HepG2 (cell line): ENCODE measurements around the gene SLC34A3. TPM values are rescaled to one million over a fixed set of nuclear protein-coding genes. Genes with fewer than 3 reads are reported as not detected.

ENCODE experiments used
- CREM ChIP-seq, 2 experiments: sonication (generic) in 1 of 2; formaldehyde crosslinking in 1 of 2; IDR thresholded peaks; 2 replicates each; pipeline versions ENCODE4 v1.4.0 to v1.6.1; 2016 to 2020; ENCODE audit warnings: antibody characterized with exemption in 1 of 2, mild to moderate bottlenecking in 1 of 2, missing genetic modification reagents in 1 of 2
- DDIT3 ChIP-seq: sonication (generic); formaldehyde crosslinking; IDR thresholded peaks from 2 replicates; pipeline ENCODE4 v1.4.0; 2020; ENCODE audit warnings: mild to moderate bottlenecking, missing genetic modification reagents
- EED ChIP-seq: sonication (generic); formaldehyde crosslinking; IDR thresholded peaks from 2 replicates; pipeline ENCODE4 v1.5.0; 2020; ENCODE audit warnings: mild to moderate bottlenecking, missing genetic modification reagents
- GATA4 ChIP-seq: sonication (generic); IDR thresholded peaks from 2 replicates; pipeline ENCODE4 v1.6.1; 2016; ENCODE audit warnings: antibody characterized with exemption, low read depth, borderline replicate concordance
- IRF2 ChIP-seq: IDR thresholded peaks from 2 replicates; pipeline ENCODE4 v1.6.1; 2018; ENCODE audit warnings: missing genetic modification reagents, missing compliant biosample characterization
- KDM1A ChIP-seq: IDR thresholded peaks from 2 replicates; pipeline ENCODE4 v1.6.1; 2016; ENCODE audit warnings: missing compliant biosample characterization
- MED8 ChIP-seq: sonication (generic); formaldehyde crosslinking; IDR thresholded peaks from 2 replicates; pipeline ENCODE4 v1.8.1; 2023; ENCODE audit warnings: mild to moderate bottlenecking, missing genetic modification reagents; ENCODE audit not compliant: insufficient replicate concordance
- MTERF4 ChIP-seq: sonication (generic); formaldehyde crosslinking; IDR thresholded peaks from 2 replicates; pipeline ENCODE4 v1.8.0; 2023; ENCODE audit warnings: mild to moderate bottlenecking, missing genetic modification reagents
- NR3C1 ChIP-seq: sonication (generic); formaldehyde crosslinking; IDR thresholded peaks from 2 replicates; pipeline ENCODE4 v1.4.0; 2020; ENCODE audit warnings: missing genetic modification reagents
- RNF219 ChIP-seq: sonication (generic); formaldehyde crosslinking; IDR thresholded peaks from 2 replicates; pipeline ENCODE4 v1.5.0; 2020; ENCODE audit warnings: mild to moderate bottlenecking, missing genetic modification reagents
- RXRB ChIP-seq: IDR thresholded peaks from 2 replicates; pipeline ENCODE4 v1.6.1; 2016; ENCODE audit warnings: borderline replicate concordance, missing genetic modification reagents, missing compliant biosample characterization
- SIX1 ChIP-seq: sonication (generic); formaldehyde crosslinking; IDR thresholded peaks from 2 replicates; pipeline ENCODE4 v1.4.0; 2020; ENCODE audit warnings: missing genetic modification reagents, borderline replicate concordance
- TCF12 ChIP-seq, 2 experiments: fragments of 450-650 bp in 1 of 2; sonication (generic) in 1 of 2; formaldehyde crosslinking in 1 of 2; IDR thresholded peaks; 2 replicates each; pipeline versions ENCODE4 v1.6.1 to v1.8.0; 2017 to 2022; ENCODE audit warnings: antibody characterized with exemption in 1 of 2, mild to moderate bottlenecking in 1 of 2, missing genetic modification reagents in 1 of 2, moderate library complexity in 1 of 2
- THAP7 ChIP-seq: sonication (generic); formaldehyde crosslinking; IDR thresholded peaks from 2 replicates; pipeline ENCODE4 v1.8.1; 2023; ENCODE audit warnings: mild to moderate bottlenecking, missing genetic modification reagents
- ZBTB25 ChIP-seq: IDR thresholded peaks from 2 replicates; pipeline ENCODE4 v1.6.1; 2018; ENCODE audit warnings: missing genetic modification reagents
- ZBTB49 ChIP-seq: sonication (generic); formaldehyde crosslinking; IDR thresholded peaks from 2 replicates; pipeline ENCODE4 v1.4.0; 2020; ENCODE audit warnings: missing genetic modification reagents, borderline replicate concordance
- ZFP90 ChIP-seq: sonication (generic); formaldehyde crosslinking; IDR thresholded peaks from 2 replicates; pipeline ENCODE4 v1.8.0; 2022; ENCODE audit warnings: missing genetic modification reagents, mild to moderate bottlenecking, inconsistent platforms, borderline replicate concordance
- ZNF441 ChIP-seq: sonication (generic); formaldehyde crosslinking; IDR thresholded peaks from 2 replicates; pipeline ENCODE4 v1.7.0; 2021; ENCODE audit warnings: missing genetic modification reagents, borderline replicate concordance
- ZNF781 ChIP-seq: sonication (generic); formaldehyde crosslinking; IDR thresholded peaks from 2 replicates; pipeline ENCODE4 v1.5.1; 2020; ENCODE audit warnings: borderline replicate concordance, mild to moderate bottlenecking, missing genetic modification reagents; ENCODE audit errors: not compliant biosample characterization
- ZNF850 ChIP-seq: sonication (generic); formaldehyde crosslinking; conservative IDR thresholded peaks from 2 replicates; pipeline ENCODE4 v1.9.0; 2021; ENCODE audit warnings: mild to moderate bottlenecking, missing genetic modification reagents
- polyA plus RNA-seq, 8 experiments: library from polyadenylated mRNA; depleted of rRNA in 3 of 8; stranded (reverse) in 7 of 8; unstranded in 1 of 8; fragments of >200 nt; fragmentation: Illumina TruSeq in 4 of 8; extraction: Trizol in 4 of 8; gene quantifications; 2 replicates each; pipeline versions ENCODE4 v1.2.1 to v1.2.3, GENCODE V29; 2011 to 2016; ENCODE audit warnings: low read depth in 4 of 8, missing spikeins in 1 of 8, mixed read lengths in 1 of 8; ENCODE audit not compliant: insufficient read depth in 1 of 8
- total RNA-seq, 5 experiments: library from RNA; depleted of rRNA; stranded (reverse); fragments of >200 nt; fragmentation: Illumina TruSeq; extraction: Trizol; gene quantifications; 2 replicates each; pipeline ENCODE4 v1.2.3, GENCODE V29; 2016; ENCODE audit warnings: low read depth in 1 of 5

The SLC34A3 gene
- total and polyA plus RNA-seq, 2 of the 13 experiments (the other 11 are each of a cell fraction or from before 2014, with no cell fraction given), result 0.07 to 1.0 TPM

- TF ChIP-seq NR3C1 (CRISPR knock-in tag) (no peak), MED8 (CRISPR knock-in tag) (peak; percentile 70), EED (CRISPR knock-in tag) (no peak), RXRB (CRISPR knock-in tag) (peak; percentile 76; the same call in 1 of the 2 replicates), TCF12 (IDR thresholded peaks at IDR 0.05) (no peak), TCF12 (CRISPR knock-in tag; IDR thresholded peaks at IDR 0.05) (peak; percentile 8; the same call in 1 of the 2 replicates), KDM1A (no peak; the same call in 1 of the 2 replicates), IRF2 (CRISPR knock-in tag) (peak; percentile 92), ZFP90 (CRISPR knock-in tag) (peak; percentile 8; the same call in 1 of the 2 replicates), ZNF781 (CRISPR knock-in tag) (no peak), ZNF850 (CRISPR knock-in tag) (no peak), RNF219 (CRISPR knock-in tag) (no peak), SIX1 (CRISPR knock-in tag) (no peak), ZNF441 (CRISPR knock-in tag) (peak; percentile 44; the same call in 1 of the 2 replicates), CREM (IDR thresholded peaks at IDR 0.05) (peak; percentile 98), CREM (CRISPR knock-in tag; IDR thresholded peaks at IDR 0.05) (peak; percentile 100), ZBTB25 (CRISPR knock-in tag) (peak; percentile 68; the same call in 1 of the 2 replicates), DDIT3 (no peak), MTERF4 (peak; percentile 68; the same call in 1 of the 2 replicates), ZBTB49 (CRISPR knock-in tag) (no peak), THAP7 (CRISPR knock-in tag) (no peak), GATA4 (peak; percentile 25; the same call in 1 of the 2 replicates)
Observed at GRCh38 chr9:137188490-137189296, 42.0 kb upstream of the SLC34A3 start, which contains the start of the genes ANAPC2 and SSNA1 (continued).
